ENCODE data around the gene CALD1.

Gene CALD1

DNA sequence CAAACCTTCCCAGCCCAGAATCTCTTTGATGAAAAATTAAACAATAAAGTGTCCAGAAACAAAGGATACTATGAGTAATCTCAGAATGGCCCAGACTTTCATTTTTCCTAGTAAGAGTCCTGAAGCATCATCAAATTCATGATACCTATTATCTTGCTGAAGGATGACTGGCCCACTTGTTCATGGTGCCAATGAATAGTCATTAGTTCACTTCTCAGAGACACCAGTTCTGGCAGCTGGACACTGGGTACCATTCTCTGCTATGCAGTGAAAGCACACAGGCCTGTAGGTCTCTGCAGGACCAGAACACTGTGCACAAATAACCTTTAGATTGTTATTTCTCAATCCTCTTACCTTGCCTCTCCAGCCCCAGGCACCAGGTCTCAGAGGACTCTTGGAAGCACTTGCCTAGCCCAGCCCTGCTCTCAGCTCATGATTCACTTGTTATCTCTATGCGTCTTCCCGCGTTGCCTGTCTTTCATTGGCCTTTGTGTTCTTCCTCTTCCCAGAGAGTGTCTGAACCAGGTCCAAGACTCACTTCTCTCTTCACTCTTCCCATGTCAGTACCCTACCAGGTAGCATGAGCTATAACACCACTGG lies 108.8 kb downstream of the CALD1 start:
- FAIRE-seq (no peak), DNase-seq (ENCODE audit: insufficient read length, low spot score) (no peak)
- TF ChIP-seq, protein P1, sequence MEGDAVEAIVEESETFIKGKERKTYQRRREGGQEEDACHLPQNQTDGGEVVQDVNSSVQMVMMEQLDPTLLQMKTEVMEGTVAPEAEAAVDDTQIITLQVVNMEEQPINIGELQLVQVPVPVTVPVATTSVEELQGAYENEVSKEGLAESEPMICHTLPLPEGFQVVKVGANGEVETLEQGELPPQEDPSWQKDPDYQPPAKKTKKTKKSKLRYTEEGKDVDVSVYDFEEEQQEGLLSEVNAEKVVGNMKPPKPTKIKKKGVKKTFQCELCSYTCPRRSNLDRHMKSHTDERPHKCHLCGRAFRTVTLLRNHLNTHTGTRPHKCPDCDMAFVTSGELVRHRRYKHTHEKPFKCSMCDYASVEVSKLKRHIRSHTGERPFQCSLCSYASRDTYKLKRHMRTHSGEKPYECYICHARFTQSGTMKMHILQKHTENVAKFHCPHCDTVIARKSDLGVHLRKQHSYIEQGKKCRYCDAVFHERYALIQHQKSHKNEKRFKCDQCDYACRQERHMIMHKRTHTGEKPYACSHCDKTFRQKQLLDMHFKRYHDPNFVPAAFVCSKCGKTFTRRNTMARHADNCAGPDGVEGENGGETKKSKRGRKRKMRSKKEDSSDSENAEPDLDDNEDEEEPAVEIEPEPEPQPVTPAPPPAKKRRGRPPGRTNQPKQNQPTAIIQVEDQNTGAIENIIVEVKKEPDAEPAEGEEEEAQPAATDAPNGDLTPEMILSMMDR (IDR thresholded peaks at IDR 0.05; ENCODE audit: insufficient read depth, missing control alignments) = no peak

DNA sequence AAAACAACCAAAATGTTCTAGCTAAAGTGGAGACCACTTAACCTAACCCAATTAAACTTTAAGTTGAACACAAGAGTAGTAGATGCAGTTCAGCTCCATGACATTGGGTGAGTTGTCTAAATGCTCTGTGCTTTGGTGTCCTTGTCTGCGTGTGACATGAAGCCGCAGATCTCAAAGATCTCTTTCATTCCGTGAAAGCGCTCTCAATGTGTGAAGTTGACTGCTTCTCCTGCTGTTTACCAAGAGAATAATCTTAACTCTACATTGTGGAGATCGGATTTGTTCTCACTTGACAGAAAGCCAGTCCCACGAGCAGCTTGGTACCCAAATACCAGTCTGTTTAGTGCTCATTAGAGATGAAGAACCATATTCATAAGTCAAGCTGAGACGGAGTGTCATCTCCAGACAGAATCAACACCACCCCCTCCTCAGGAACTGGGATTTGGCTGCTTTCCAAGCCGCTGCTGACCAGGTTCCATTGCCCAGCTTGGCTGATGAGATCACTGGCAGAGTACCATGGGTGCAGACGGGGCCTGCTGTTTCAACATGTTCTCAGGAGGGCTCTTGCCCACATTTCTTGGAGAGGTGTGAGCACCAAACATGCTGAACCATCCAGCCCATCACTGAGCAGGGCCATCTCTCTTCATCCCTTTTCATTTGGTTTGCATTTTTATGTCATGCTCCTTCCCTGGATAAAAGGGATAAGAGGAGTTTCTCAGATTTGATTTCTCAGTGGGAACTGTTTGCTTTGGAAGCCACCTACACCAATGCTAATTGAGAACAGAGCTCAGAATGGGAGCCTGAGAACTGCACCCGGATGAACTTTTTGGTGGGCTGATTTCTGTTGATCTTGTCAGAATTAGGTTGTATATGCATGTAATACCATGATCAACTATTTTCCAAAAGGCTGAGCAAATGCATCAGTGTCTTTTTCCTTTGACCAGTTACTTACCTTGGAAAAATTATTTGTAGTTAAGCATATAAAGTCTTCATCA lies 111.1 kb downstream of the CALD1 start:
- TF ChIP-seq, protein P1 (IDR thresholded peaks at IDR 0.05; ENCODE audit: insufficient read depth, missing control alignments) = no peak
- no peak for FAIRE-seq
- no peak for DNase-seq (ENCODE audit: insufficient read length, low spot score)

DNA sequence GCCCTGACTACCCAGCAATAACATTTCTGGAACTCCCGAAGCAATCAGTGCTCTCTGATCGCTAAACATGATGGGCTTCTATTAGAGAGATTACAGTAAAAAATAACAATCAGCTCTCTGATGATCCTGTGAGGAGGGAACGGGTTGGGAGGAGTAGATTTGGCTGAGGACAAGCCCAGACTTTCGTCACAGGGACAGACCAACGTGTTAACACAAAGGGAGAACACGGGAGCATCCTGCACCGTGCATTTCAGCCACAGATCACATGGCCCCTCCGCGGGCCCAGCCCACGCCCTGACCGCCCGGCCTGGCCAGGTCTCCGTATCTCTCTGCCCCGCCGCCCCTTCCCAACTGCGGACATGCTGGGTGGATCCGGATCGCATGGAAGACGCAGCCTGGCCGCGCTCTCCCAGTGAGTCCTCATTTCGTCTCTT lies 111.8 kb downstream of the CALD1 start:
- DNase-seq (ENCODE audit: insufficient read length, low spot score) (peak; percentile 31), FAIRE-seq (no peak)
- TF ChIP-seq, protein P1 (IDR thresholded peaks at IDR 0.05; ENCODE audit: insufficient read depth, missing control alignments) = no peak

DNA sequence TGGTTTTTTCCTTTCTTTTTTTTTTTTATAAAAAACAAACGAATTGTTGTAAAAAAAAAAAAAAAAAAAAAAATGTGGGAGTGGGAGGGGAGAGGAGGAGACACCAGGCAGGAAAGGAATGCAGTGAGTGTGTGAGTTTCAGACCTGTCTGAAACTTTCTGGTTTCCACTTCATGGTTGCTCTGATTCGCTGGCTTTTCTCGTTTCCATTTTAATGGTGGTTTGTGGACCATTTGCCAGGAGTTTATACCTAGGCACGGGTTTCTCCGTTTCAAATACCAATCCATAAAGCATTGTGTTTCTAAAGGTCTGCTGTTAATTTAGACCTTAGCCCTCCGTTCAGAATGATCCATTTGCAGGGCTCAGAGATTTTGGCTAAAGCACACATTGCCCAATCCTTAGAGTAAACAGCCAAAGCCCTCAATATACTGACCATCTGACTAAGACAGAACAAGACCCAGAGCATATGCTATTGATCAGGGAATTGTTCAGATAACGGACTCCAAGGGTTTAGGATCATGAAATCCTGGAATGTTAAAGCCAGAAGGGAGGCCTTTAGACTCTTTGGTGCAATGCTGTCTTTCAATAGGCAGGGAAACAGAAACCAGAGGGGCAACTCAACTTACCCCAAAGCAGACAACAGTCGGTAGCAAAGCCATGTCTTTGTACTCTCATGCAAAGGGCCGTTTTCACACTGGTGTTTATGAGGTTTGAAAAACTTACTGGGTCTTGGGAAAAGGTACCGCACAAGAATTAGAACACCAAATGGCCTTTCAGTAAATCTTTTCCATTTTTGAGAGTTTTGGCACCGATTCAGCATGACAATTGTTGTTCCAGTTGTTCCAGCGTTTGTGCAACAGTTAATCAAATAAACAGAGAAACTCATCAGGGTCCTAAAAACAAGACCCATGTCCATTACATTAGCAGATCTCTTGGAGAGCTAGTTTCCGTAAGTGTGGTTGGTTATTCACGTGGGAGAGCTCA lies 112.6 kb downstream of the CALD1 start:
- FAIRE-seq (no peak), DNase-seq (ENCODE audit: insufficient read length, low spot score) (no peak)
- TF ChIP-seq, protein P1 (IDR thresholded peaks at IDR 0.05; ENCODE audit: insufficient read depth, missing control alignments) = no peak

DNA sequence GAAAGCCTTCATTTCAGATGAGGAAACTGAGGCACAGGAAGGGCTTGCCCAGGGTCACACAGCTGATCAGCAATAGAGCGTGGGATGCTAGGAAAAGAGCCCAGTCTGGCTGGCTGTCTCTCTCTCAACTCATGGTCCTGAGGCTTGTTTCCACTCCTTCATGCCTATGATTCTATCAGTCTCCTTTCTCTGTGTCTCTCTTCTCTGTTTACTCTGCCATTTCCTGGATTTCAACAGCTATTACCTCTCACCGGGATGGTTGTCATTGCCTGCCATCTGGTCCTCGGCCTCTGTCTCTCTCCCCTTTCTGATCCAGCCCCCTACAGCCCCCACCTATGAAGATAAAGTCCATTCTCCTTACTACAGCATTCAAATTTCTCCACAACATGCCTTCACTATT lies 113.5 kb downstream of the CALD1 start:
- TF ChIP-seq, protein P1 (IDR thresholded peaks at IDR 0.05; ENCODE audit: insufficient read depth, missing control alignments) = no peak
- FAIRE-seq (no peak), DNase-seq (ENCODE audit: insufficient read length, low spot score) (no peak)

DNA sequence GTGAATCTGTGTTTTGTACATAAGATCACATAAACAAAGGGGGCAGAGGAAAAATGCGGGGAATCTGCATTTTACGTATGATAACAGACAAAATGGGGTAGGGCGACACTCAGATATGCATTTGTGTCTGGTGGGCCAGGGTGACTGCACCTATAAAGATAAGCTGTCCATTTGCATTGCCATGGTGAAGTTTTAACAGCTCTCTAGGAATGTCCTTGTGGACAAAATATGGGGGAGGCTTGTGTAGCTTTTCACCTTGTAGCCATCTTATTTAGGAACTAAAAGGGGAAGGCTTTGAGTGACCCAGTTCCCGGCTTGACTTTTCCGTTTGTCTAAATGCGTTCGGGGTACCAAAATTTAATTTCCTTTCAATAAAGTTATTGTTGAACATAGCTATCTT lies 114.5 kb downstream of the CALD1 start:
- TF ChIP-seq, protein P1 (IDR thresholded peaks at IDR 0.05; ENCODE audit: insufficient read depth, missing control alignments) = no peak
- no peak for DNase-seq (ENCODE audit: insufficient read length, low spot score)
- FAIRE-seq = no peak

Data from D721Med (cell line).